HL-60/S4 treated with phorbol 12-myristate 13-acetate at 8.2 ng/mL for 4 days and 3 days (cell line): ENCODE data around the gene RIPOR3.

Experiments
- in situ Hi-C: fragments of 300-500 bp; cut with MboI; formaldehyde crosslinking; loops from 2 replicates; pipeline ENCODE4 v1.15.0; 2022; ENCODE audit warnings: low sequenced_read_pairs

Gene RIPOR3, protein sequence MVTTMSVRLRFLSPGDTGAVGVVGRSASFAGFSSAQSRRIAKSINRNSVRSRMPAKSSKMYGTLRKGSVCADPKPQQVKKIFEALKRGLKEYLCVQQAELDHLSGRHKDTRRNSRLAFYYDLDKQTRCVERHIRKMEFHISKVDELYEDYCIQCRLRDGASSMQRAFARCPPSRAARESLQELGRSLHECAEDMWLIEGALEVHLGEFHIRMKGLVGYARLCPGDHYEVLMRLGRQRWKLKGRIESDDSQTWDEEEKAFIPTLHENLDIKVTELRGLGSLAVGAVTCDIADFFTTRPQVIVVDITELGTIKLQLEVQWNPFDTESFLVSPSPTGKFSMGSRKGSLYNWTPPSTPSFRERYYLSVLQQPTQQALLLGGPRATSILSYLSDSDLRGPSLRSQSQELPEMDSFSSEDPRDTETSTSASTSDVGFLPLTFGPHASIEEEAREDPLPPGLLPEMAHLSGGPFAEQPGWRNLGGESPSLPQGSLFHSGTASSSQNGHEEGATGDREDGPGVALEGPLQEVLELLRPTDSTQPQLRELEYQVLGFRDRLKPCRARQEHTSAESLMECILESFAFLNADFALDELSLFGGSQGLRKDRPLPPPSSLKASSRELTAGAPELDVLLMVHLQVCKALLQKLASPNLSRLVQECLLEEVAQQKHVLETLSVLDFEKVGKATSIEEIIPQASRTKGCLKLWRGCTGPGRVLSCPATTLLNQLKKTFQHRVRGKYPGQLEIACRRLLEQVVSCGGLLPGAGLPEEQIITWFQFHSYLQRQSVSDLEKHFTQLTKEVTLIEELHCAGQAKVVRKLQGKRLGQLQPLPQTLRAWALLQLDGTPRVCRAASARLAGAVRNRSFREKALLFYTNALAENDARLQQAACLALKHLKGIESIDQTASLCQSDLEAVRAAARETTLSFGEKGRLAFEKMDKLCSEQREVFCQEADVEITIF

GRCh38 chr20:50690650-50691572, at the start of gene RIPOR3:
Gene RIPOR3, minus strand, starts transcription at chr20:50691542. Its CDS starts 414 bp downstream, at chr20:50691128.
- in situ Hi-C loops = no loop called here

- in situ Hi-C loops = loop anchor here (25.0 kb wide), 1 partner anchor 250 kb away; no protein-coding TSS in a partner anchor
These were observed 46.0 kb upstream of the RIPOR3 start for GRCh38 chr20:50737352-50737751.

DNA sequence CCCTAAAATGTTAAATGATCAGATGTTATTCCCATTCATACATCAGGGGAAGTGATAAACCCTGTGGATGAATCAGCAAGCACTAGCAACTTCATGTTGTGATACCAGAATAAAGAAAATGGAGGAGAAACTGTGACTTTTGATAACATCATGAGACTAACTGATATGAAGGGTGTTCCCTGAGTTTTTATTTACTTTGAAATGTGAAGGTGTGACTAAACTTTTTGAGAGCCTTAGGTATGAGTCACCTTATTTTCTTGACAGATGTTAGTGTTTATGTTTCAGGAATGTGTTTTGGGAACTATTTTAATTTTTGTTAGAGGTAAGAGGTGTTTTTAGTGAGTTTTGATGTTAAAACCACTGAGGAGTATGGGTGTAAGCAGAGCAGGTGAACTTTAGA, 44.5 kb upstream of the RIPOR3 start:
- in situ Hi-C loops = loop anchor here (25.0 kb wide), 1 partner anchor 249 kb away; no protein-coding TSS in a partner anchor

DNA sequence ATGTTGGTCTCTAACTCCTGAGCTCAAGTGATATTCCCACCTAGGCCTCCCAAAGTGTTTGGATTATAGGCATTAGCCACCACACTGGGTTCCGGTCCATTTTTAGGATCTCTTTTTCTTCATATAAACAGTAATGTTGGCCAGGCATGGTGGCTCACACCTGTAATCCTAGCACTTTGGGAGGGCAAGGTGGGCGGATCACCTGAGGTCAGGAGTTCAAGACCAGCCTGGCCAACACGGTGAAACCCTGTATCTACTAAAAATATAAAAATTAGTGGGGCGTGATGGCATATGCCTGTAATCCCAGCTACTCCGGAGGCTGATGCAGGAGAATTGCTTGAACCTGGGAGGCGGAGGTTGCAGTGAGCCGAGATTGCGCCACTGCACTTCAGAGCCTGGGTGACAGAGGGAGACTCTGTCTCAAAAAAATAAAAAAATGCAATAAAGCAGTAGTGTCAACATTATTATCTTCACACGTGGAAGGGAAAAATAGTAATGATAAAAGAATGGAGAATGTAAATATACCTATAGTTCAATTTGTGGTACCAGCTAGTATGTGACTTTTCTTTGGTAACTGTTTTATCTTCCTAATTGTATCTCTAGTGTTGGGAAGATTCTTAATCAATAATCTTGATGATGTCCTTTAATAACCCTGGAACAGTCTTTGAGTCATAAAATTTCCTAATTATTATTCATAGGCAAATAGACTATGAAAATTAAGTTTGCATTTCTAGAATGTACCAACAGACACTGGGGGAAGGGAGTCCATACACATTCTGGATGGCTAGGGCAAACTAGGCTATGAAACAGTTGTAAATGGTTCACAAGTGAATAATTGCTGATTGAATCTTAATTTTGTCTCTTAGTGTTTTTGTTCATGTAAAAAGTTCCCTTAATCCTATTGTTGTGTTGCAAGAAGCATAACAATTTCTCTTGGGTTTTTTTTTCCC, 43.7 kb upstream of the RIPOR3 start:
- in situ Hi-C loops = loop anchor here (25.0 kb wide), 1 partner anchor 248 kb away; no protein-coding TSS in a partner anchor

DNA sequence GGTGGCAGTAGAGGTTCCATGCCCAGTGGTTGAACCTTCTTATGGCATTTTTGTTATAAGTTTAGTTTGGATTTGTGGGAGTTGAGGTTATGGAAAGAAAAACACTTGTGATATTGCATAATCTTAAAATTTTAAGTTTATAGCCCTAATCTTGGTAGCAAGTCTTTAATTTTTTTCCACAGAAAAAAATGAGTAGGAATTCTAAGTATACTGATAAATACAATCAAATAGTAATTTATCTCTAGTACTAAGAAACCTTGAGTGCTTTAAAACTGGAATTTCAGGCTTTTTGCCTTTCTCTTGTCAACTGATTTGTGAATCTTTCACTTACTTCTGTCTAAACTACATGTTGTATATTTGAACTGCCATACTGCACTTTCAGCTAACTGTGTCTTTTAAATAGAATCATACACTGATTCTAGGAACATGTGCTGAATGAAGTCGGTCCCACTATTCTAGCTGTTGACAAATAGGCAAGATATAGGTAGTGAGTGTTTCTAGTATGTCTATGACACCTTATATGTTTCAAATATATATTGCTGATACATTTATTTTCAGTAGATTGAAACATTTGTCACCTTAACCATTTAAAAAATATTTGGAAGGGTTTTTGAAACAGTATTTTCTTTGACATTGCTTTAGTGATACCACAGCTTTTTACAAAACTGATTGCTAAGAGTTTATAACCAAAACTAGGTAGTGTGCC, 42.5 kb upstream of the RIPOR3 start:
- in situ Hi-C loops = loop anchor here (25.0 kb wide), 1 partner anchor 246 kb away; no protein-coding TSS in a partner anchor

DNA sequence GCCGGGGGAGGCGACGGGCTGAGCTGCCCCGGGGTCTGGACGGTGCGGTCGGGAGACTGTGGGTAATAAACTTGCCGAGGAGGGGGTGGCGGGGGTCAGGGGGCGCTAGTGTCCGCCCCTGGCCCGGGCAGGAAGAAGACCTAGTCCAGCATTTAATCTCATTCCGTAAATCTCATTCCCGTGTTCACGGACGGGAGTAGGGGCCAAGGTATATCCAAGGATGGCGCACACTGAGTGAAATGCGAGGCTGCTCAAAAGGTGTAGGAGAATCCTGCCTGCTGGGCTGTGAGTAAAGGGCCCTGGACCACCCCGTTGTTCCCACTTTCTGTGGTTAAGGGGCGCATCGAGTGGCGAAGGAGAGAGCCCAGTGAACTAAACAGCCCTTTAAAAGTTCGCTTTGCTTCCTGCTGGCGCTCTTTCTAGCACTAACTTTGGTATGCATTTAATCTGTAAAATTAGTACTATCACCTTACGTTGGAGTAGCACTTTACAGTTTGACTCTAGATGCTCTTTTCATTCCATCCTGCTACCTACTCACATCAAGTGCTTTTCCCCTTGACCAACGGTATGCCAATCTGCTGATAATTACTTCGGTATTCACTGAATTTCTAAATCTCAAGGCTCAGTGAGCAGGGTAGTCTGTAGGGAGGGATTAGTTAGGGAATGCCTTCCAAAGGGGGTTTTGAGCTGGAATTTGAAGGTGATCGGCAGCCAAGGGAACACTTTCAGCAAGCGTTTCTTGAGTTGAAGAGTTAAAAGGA, 40.8 kb upstream of the RIPOR3 start:
- in situ Hi-C loops = loop anchor here (25.0 kb wide), 1 partner anchor 245 kb away; no protein-coding TSS in a partner anchor

GRCh38 chr20:50731055-50731929, 40.0 kb upstream of the RIPOR3 start, which contains the start of gene PARD6B:
Gene PARD6B, plus strand, starts transcription at chr20:50731580. Its CDS starts 207 bp downstream, at chr20:50731787.
- in situ Hi-C loops = loop anchor here (25.0 kb wide), 1 partner anchor 244 kb away; no protein-coding TSS in a partner anchor

GRCh38 chr20:50730765-50731054, 39.4 kb upstream of the RIPOR3 start:
- in situ Hi-C loops = loop anchor here (25.0 kb wide), 1 partner anchor 243 kb away; no protein-coding TSS in a partner anchor

DNA sequence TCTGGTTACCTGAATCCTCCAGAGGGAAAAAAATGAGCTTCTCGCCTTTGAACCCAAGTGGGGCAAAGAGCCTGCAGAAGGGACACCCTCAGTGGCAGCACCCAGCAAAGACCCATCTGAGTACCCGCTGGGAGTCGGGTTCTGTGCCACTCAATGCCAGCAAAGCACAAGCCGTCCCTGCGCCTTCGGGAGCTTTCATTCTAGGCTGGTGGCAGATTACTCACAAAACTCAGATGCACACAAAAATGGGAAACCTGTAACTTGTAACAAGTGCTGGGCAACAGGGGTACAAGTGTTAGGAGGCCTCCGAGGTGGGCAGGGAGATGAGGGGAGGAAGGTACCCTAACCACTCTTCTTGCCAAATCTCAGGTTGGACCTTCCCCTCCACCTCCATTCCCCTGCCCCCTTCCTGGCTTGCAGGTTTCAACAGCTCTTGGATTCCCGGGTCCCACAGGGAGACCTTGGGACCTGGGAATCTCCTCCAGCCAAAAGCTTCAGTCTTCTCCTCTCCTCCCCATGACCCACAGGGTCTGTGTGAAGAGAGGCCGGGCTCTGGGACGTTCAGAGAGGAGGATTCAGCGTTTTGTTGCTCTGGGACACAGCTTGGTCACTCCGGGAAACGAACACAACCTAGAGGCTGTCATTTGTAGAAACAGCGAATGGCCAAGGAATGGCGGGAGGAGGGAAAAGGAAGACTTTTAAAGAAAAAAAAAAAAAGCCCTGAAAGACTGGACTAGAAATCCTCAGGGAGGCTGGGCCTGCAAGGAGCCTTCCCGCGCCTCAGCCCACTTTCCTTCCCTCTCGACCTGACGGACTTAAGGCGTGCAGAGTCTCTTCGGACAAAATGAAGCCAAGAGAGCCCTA, 38.8 kb upstream of the RIPOR3 start:
- in situ Hi-C loops = loop anchor here (25.0 kb wide), 1 partner anchor 243 kb away; no protein-coding TSS in a partner anchor

DNA sequence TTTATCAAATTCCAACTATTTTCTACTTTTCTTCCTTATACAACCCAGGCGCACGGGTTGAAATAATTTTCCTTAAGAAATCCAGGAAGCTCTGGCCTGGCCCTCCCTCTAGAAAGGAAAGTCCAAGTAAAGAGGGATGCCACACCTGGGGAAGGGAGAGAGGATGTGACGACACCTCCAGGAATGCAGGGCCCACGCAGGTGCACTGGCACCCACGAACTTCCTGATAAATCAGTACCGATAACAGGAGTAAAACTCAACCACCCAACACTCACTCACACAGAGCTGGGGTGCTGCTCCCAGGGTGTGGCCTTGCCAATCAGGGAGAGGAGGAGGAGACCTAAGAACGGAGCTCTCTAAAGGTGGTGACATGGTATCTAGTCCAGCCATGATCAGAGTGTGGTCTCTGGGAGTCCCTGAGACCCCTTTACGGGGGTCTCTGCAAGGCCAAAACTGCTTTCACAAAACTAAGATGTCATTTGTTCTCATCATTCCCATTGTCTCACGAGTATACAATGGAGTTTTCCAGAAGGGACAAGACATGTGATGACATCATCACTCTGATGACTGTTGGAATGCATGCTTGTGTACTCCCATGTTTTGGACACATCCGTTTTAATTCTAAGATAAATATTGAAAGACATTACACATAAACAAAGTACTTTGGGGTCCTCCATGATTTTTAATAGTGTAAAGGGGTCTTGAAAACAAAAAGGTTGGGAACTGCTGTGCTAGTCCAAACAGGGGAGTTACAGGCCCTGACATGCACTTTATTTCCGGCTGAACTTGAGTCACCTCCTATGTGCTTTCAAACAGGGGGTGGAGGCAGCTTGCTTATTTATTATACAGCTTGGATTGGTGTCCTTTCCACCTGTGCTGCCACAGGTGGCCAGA, 37.9 kb upstream of the RIPOR3 start:
- in situ Hi-C loops = loop anchor here (25.0 kb wide), 1 partner anchor 242 kb away; no protein-coding TSS in a partner anchor

DNA sequence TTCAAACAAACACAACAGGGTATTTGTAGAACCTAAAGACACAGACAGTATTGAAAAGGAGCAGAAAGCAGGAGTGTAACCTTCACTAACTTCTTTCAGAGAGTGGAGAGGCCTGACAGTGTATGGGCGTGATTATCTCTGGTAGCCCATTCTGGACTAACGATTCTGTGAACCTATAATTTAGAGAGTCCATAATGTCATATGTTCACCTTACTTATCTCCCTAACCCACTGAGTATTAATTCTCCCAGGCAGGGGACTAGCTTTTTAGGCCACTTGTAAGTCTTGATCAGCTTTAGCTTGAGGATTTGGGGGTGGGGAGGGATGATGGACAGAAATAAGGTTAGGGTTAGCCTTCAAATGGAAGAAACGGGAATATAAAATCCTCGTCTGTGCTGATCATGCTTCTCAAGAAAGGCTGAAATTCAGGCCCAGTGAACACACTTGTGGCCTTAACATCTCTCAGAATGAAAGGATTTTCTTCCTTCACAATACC, 37.2 kb upstream of the RIPOR3 start:
- in situ Hi-C loops = loop anchor here (25.0 kb wide), 1 partner anchor 241 kb away; no protein-coding TSS in a partner anchor

- in situ Hi-C loops = loop anchor here (25.0 kb wide), 1 partner anchor 241 kb away; no protein-coding TSS in a partner anchor
These were observed 36.6 kb upstream of the RIPOR3 start for GRCh38 chr20:50727792-50728485.

- in situ Hi-C loops = loop anchor here (25.0 kb wide), 1 partner anchor 240 kb away; no protein-coding TSS in a partner anchor
These were observed 35.8 kb upstream of the RIPOR3 start for GRCh38 chr20:50726955-50727791.
